Measurements from ENCODE around the gene EHHADH. TPM values are rescaled to one million over a fixed set of nuclear protein-coding genes. Genes with fewer than 3 reads are reported as not detected.

The EHHADH gene
- total RNA-seq, 1 experiment from 2014 or later, result 10.7 TPM

DNA sequence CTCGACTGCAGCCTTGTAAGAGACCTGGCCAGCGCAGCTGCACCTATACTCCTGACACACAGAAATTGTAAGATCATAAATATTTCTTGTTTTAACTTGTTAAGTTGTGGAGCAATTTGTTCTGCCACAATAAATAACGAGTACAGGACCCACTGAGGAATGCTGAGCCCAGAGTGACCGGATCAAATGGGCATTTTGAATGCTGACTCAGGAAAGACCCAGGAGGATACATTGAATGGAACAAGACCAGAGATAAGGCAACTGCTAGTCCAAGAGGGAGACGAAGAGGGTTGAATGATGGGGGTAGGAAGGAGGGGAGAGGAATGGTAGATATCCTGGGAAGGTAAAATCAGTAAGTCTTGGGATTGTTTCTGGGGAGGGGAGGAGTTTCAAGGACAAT is 92.1 kb downstream of the EHHADH start:
- no peak overlapping the region for H3K4me2 ChIP-seq (ENCODE audit: low read length)
- no peak overlapping the region for H3K27ac ChIP-seq (ENCODE audit: low read depth, low read length)
- ATAC-seq (no peak), DNase-seq (ENCODE audit: low read depth, low spot score) (no peak)
- POLR2A ChIA-PET, result no interaction called here
- peaks cover 10% of the 10 kb centered on the region; the same call in 1 of the 2 replicates for H3K27me3 ChIP-seq (ENCODE audit: insufficient read depth, low read length)
- no peaks in the 10 kb centered on the region for H3K79me2 ChIP-seq (ENCODE audit: insufficient read depth, low read length)
- H3K36me3 ChIP-seq (ENCODE audit: control insufficient read depth in 1 of 2, insufficient read depth in 2 of 2, low read length in 2 of 2), result no peaks in the 10 kb centered on the region
- no peaks in the 10 kb centered on the region for H3K9me3 ChIP-seq (ENCODE audit: control insufficient read depth in 1 of 2, insufficient read depth in 1 of 2, low read depth in 1 of 2, low read length in 2 of 2)
- no peaks in the 10 kb centered on the region for H3K9me2 ChIP-seq (ENCODE audit: insufficient read depth)
- no peak overlapping the region for H3K4me3 ChIP-seq (replicated peaks in 1 of 2; ENCODE audit: low read depth in 1 of 2, low read length in 2 of 2)
- no peak overlapping the region for H3K9ac ChIP-seq (ENCODE audit: low read length)
- no peaks in the 10 kb centered on the region for H3K4me1 ChIP-seq (ENCODE audit: control insufficient read depth in 1 of 2, insufficient read depth in 2 of 2, low read length in 2 of 2)
- H2AFZ ChIP-seq (ENCODE audit: low read depth, low read length, poor library complexity, severe bottlenecking), result no peak overlapping the region
- H4K20me1 ChIP-seq (ENCODE audit: insufficient read depth), result no peaks in the 10 kb centered on the region
- CTCF ChIA-PET, result no interaction called here
- no peak for TF ChIP-seq CEBPB (IDR thresholded peaks at IDR 0.05; ENCODE audit: low read depth)
- TF ChIP-seq, protein P1, sequence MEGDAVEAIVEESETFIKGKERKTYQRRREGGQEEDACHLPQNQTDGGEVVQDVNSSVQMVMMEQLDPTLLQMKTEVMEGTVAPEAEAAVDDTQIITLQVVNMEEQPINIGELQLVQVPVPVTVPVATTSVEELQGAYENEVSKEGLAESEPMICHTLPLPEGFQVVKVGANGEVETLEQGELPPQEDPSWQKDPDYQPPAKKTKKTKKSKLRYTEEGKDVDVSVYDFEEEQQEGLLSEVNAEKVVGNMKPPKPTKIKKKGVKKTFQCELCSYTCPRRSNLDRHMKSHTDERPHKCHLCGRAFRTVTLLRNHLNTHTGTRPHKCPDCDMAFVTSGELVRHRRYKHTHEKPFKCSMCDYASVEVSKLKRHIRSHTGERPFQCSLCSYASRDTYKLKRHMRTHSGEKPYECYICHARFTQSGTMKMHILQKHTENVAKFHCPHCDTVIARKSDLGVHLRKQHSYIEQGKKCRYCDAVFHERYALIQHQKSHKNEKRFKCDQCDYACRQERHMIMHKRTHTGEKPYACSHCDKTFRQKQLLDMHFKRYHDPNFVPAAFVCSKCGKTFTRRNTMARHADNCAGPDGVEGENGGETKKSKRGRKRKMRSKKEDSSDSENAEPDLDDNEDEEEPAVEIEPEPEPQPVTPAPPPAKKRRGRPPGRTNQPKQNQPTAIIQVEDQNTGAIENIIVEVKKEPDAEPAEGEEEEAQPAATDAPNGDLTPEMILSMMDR (IDR thresholded peaks at IDR 0.05 in 2 of 3, conservative IDR thresholded peaks at IDR 0.05 in 1 of 3; ENCODE audit: borderline replicate concordance in 1 of 3, insufficient read depth in 1 of 3, low read depth in 2 of 3, low read length in 2 of 3), result no peak
- TF ChIP-seq SRF (IDR thresholded peaks at IDR 0.05; ENCODE audit: low read depth), result no peak
- no peak for TF ChIP-seq JUND (IDR thresholded peaks at IDR 0.05)
- no TSS peak for BruUV-seq (replicated peaks)
- RAD21 ChIA-PET (ENCODE audit: low non-redundant PET in 1 of 2, low total read pairs in 2 of 2, uncharacterized antibody in 2 of 2, unreplicated experiment in 2 of 2), result no interaction called here
- intact Hi-C loops (cut with micrococcal nuclease), result no loop called here

DNA sequence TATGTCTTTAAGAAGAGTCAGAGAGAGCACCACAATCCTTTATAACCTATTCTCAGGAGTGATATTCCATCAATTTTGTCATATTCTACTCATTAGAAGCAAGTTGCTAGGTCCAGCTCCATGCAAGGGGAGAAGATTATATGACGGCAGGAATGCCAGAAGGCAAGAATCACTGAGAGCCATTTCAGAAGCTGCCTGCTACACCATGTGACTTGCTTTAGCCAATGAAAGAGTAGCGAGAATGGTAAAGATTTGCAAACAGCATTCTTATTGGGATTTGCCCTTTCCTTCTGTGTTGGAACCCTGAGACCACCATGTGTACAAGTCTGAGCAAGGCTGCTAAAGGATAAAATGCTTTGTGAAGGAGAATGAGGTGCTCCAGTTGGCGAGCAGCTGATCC is 96.5 kb downstream of the EHHADH start:
- no peak overlapping the region for H2AFZ ChIP-seq (ENCODE audit: low read depth, low read length, poor library complexity, severe bottlenecking)
- H3K4me3 ChIP-seq (replicated peaks in 1 of 2; ENCODE audit: low read depth in 1 of 2, low read length in 2 of 2), result no peak overlapping the region
- intact Hi-C loops (cut with micrococcal nuclease), result no loop called here
- ChIA-PET CTCF (no interaction called here), RAD21 (ENCODE audit: low non-redundant PET in 1 of 2, low total read pairs in 2 of 2, uncharacterized antibody in 2 of 2, unreplicated experiment in 2 of 2) (no interaction called here), POLR2A (no interaction called here)
- no peak overlapping the region for H3K4me2 ChIP-seq (ENCODE audit: low read length)
- no peaks in the 10 kb centered on the region for H3K9me3 ChIP-seq (ENCODE audit: control insufficient read depth in 1 of 2, insufficient read depth in 1 of 2, low read depth in 1 of 2, low read length in 2 of 2)
- H3K79me2 ChIP-seq (ENCODE audit: insufficient read depth, low read length), result no peaks in the 10 kb centered on the region
- no peak overlapping the region for H3K27ac ChIP-seq (ENCODE audit: low read depth, low read length)
- no peak overlapping the region for H3K9ac ChIP-seq (ENCODE audit: low read length)
- no peaks in the 10 kb centered on the region for H3K4me1 ChIP-seq (ENCODE audit: control insufficient read depth in 1 of 2, insufficient read depth in 2 of 2, low read length in 2 of 2)
- no peak for DNase-seq (ENCODE audit: low read depth, low spot score)
- no peaks in the 10 kb centered on the region for H3K9me2 ChIP-seq (ENCODE audit: insufficient read depth)
- no peaks in the 10 kb centered on the region for H3K36me3 ChIP-seq (ENCODE audit: control insufficient read depth in 1 of 2, insufficient read depth in 2 of 2, low read length in 2 of 2)
- H3K27me3 ChIP-seq (ENCODE audit: insufficient read depth, low read length), result peaks cover 10% of the 10 kb centered on the region; the same call in 1 of the 2 replicates
- no peak for ATAC-seq
- no TSS peak for BruUV-seq (replicated peaks)
- no peaks in the 10 kb centered on the region for H4K20me1 ChIP-seq (ENCODE audit: insufficient read depth)
- TF ChIP-seq, protein P2, sequence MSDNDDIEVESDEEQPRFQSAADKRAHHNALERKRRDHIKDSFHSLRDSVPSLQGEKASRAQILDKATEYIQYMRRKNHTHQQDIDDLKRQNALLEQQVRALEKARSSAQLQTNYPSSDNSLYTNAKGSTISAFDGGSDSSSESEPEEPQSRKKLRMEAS (IDR thresholded peaks at IDR 0.05), result no peak
- TF ChIP-seq POLR2A (IDR thresholded peaks at IDR 0.05; ENCODE audit: borderline replicate concordance, extremely low read depth, insufficient read depth, insufficient read length) (no peak), ZNF274 (IDR thresholded peaks at IDR 0.05; ENCODE audit: low read depth, low read length) (no peak), YY1 (IDR thresholded peaks at IDR 0.05; ENCODE audit: extremely low read depth, insufficient replicate concordance, low read depth, low read length) (no peak), CBX3 (IDR thresholded peaks at IDR 0.05; ENCODE audit: low read depth) (no peak), ZFX (IDR thresholded peaks at IDR 0.05) (no peak), POLR2AphosphoS5 (IDR thresholded peaks at IDR 0.05; ENCODE audit: low read depth, low read length) (no peak)
- TF ChIP-seq, protein P3, sequence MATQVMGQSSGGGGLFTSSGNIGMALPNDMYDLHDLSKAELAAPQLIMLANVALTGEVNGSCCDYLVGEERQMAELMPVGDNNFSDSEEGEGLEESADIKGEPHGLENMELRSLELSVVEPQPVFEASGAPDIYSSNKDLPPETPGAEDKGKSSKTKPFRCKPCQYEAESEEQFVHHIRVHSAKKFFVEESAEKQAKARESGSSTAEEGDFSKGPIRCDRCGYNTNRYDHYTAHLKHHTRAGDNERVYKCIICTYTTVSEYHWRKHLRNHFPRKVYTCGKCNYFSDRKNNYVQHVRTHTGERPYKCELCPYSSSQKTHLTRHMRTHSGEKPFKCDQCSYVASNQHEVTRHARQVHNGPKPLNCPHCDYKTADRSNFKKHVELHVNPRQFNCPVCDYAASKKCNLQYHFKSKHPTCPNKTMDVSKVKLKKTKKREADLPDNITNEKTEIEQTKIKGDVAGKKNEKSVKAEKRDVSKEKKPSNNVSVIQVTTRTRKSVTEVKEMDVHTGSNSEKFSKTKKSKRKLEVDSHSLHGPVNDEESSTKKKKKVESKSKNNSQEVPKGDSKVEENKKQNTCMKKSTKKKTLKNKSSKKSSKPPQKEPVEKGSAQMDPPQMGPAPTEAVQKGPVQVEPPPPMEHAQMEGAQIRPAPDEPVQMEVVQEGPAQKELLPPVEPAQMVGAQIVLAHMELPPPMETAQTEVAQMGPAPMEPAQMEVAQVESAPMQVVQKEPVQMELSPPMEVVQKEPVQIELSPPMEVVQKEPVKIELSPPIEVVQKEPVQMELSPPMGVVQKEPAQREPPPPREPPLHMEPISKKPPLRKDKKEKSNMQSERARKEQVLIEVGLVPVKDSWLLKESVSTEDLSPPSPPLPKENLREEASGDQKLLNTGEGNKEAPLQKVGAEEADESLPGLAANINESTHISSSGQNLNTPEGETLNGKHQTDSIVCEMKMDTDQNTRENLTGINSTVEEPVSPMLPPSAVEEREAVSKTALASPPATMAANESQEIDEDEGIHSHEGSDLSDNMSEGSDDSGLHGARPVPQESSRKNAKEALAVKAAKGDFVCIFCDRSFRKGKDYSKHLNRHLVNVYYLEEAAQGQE (IDR thresholded peaks at IDR 0.05; ENCODE audit: low read depth), result no peak
- TF ChIP-seq, protein P1 (IDR thresholded peaks at IDR 0.05 in 2 of 3, conservative IDR thresholded peaks at IDR 0.05 in 1 of 3; ENCODE audit: borderline replicate concordance in 1 of 3, insufficient read depth in 1 of 3, low read depth in 2 of 3, low read length in 2 of 3), result no peak
- TF ChIP-seq, protein P4, sequence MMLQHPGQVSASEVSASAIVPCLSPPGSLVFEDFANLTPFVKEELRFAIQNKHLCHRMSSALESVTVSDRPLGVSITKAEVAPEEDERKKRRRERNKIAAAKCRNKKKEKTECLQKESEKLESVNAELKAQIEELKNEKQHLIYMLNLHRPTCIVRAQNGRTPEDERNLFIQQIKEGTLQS (IDR thresholded peaks at IDR 0.05), result no peak

Data from HCT116 (cell line).